Activated naive CD8-positive, alpha-beta T cell treated with anti-CD3 and anti-CD28 coated beads, Interleukin-2, amount 10 ng/mL, durations not matched to agents 7 days and 5 days (primary cell): ENCODE results near the gene C1orf141. TPM values are rescaled to one million over a fixed set of nuclear protein-coding genes. Genes with fewer than 3 reads are reported as not detected.
"Not testable (repeated sequence)": the region's sequence is repeated elsewhere in the genome, so short reads cannot be mapped to it uniquely, and the experiment has no call there.

Experiments
- ATAC-seq: fragments of 150-1000 bp; cut with Tn5 transposase; one replicate; pipeline ENCODE4 v1.10.0; 2021; ENCODE audit warnings: low read depth, moderate library complexity
- POLR2A ChIA-PET: fragments of 350-600 bp; sonication (Branson Sonifier 250); formaldehyde crosslinking; loops from one replicate; lab custom pipeline; 2021; ENCODE audit warnings: antibody characterized with exemption; lab: Charles Lee
- DNase-seq: peaks from one replicate; pipeline ENCODE4 v3.0.0; 2021
- H3K27ac Mint-ChIP-seq: one replicate; pipeline ENCODE4 v1.8.0; 2022; ENCODE audit warnings: mild to moderate bottlenecking, mixed read lengths
- H3K27me3 Mint-ChIP-seq: one replicate; pipeline ENCODE4 v1.8.0; 2022; ENCODE audit warnings: mild to moderate bottlenecking, moderate library complexity, mixed read lengths
- H3K36me3 Mint-ChIP-seq: one replicate; pipeline ENCODE4 v1.8.0; 2021; ENCODE audit warnings: mild to moderate bottlenecking, mixed read lengths
- H3K4me1 Mint-ChIP-seq: one replicate; pipeline ENCODE4 v1.8.0; 2021; ENCODE audit warnings: mixed read lengths
- H3K4me3 Mint-ChIP-seq: one replicate; pipeline ENCODE4 v1.8.0; 2022; ENCODE audit warnings: mild to moderate bottlenecking, moderate library complexity, mixed read lengths
- H3K9me3 Mint-ChIP-seq: one replicate; pipeline ENCODE4 v1.8.0; 2021; ENCODE audit warnings: mixed read lengths
- total RNA-seq, 2 experiments: library from RNA; stranded (reverse); gene quantifications; one replicate each; pipeline ENCODE4 v1.2.3, GENCODE V29; 2021

C1orf141 gene
- total RNA-seq, 2 experiments from 2014 or later = not detected

DNA sequence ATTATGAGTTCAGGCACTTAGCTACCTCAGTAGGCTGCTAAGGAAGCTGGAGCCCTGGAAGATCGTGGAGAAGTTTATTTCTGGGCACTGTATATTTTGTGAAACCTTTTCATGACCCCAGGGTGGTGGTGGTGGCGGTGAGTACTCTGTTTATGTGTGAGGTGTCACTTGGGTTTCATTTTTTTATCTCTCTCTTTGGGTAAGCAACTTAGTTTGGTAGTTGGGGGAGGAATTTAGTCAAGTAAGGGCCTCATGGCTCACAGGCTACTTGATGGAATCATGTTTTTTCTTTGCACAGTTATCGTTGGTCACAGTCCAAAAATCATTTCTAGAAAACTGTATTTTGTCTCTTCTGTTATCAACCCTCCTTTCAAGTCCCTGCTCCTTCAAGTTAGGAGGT lies 33.9 kb downstream of the C1orf141 start:
- H3K4me3 Mint-ChIP-seq = no peak overlapping the region
- POLR2A ChIA-PET = no interaction called here
- no peaks in the 10 kb centered on the region for H3K27me3 Mint-ChIP-seq
- no peak overlapping the region for H3K27ac Mint-ChIP-seq
- DNase-seq (no peak), ATAC-seq (no peak)
- H3K4me1 Mint-ChIP-seq = peaks cover 2% of the 10 kb centered on the region
- H3K9me3 Mint-ChIP-seq = no peaks in the 10 kb centered on the region
- H3K36me3 Mint-ChIP-seq = no peaks in the 10 kb centered on the region

DNA sequence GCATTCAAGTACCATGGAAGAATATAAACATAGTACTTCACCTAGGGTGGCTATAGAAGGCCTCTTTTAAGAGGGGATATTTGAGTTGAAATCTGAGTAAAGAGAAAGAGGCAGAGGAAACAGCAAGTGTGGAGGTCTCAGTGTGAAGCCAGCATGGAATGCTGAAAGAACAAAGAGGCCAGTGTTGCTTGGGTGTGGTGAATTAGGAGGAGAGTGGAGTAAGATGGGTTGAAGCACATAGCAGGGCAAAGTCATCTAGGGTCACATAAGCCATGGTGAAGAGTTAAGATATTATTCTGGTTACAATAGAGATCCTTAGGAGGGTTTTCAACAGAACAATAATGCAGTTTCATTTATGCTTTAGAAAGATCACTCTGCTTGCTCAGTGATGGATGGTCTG lies 37.5 kb downstream of the C1orf141 start:
- no peak for DNase-seq
- Mint-ChIP-seq H3K36me3 (no peaks in the 10 kb centered on the region), H3K27ac (no peak overlapping the region), H3K9me3 (no peaks in the 10 kb centered on the region), H3K27me3 (peaks cover 6% of the 10 kb centered on the region), H3K4me1 (peaks cover 2% of the 10 kb centered on the region), H3K4me3 (no peak overlapping the region)
- no peak for ATAC-seq
- POLR2A ChIA-PET = no interaction called here

GRCh38 chr1:67094191-67094590 lies 40.6 kb downstream of the C1orf141 start:
- POLR2A ChIA-PET = no interaction called here
- peaks cover 8% of the 10 kb centered on the region for H3K27me3 Mint-ChIP-seq
- no peaks in the 10 kb centered on the region for H3K36me3 Mint-ChIP-seq
- ATAC-seq (no peak), DNase-seq (no peak)
- no peaks in the 10 kb centered on the region for H3K4me1 Mint-ChIP-seq
- no peak overlapping the region for H3K4me3 Mint-ChIP-seq
- H3K27ac Mint-ChIP-seq = no peak overlapping the region
- no peaks in the 10 kb centered on the region for H3K9me3 Mint-ChIP-seq

DNA sequence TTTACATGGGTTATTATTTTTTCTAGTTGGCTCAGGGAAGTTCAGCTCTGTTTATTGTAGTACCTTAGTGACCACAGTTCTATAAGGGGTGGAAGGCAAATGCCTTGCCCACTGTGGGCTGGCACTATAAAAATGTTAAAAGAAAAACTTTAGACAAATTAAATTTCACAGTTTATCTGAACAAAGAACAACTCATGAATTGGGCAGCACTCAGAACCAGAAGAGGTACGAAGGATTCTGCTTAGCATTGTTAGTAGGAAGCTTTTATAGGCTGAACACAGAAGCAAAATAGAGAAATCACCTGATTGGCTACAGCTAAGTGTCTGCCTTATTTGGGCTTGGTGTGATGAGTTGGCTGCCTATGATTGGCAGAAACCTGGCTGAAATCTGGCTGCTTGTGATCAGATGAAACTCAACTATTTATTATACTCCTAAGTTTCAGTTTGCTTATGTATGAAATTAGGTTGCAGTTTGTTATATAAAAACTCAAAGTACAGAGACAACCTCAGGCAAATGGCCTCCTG lies 45.0 kb downstream of the C1orf141 start:
- DNase-seq = no peak
- Mint-ChIP-seq H3K4me1 (no peaks in the 10 kb centered on the region), H3K36me3 (no peaks in the 10 kb centered on the region), H3K27ac (no peak overlapping the region), H3K4me3 (no peak overlapping the region), H3K9me3 (no peaks in the 10 kb centered on the region), H3K27me3 (peaks cover 5% of the 10 kb centered on the region)
- no peak for ATAC-seq
- POLR2A ChIA-PET = no interaction called here

GRCh38 chr1:67088440-67088839 lies 46.3 kb downstream of the C1orf141 start:
- DNase-seq (no peak), ATAC-seq (no peak)
- Mint-ChIP-seq H3K9me3 (no peaks in the 10 kb centered on the region), H3K36me3 (no peaks in the 10 kb centered on the region), H3K27ac (no peak overlapping the region), H3K4me1 (no peaks in the 10 kb centered on the region), H3K27me3 (peaks cover 5% of the 10 kb centered on the region), H3K4me3 (no peak overlapping the region)
- POLR2A ChIA-PET = no interaction called here

- ATAC-seq (no peak), DNase-seq (no peak)
- no peaks in the 10 kb centered on the region for H3K9me3 Mint-ChIP-seq
- H3K27me3 Mint-ChIP-seq = peaks cover 2% of the 10 kb centered on the region
- no peak overlapping the region for H3K27ac Mint-ChIP-seq
- no peaks in the 10 kb centered on the region for H3K36me3 Mint-ChIP-seq
- no peaks in the 10 kb centered on the region for H3K4me1 Mint-ChIP-seq
- POLR2A ChIA-PET = no interaction called here
- H3K4me3 Mint-ChIP-seq = no peak overlapping the region
These were observed 49.4 kb downstream of the C1orf141 start for GRCh38 chr1:67085326-67085725.

GRCh38 chr1:67084765-67085318 lies 49.9 kb downstream of the C1orf141 start:
- H3K4me3 Mint-ChIP-seq = no peak overlapping the region
- no peaks in the 10 kb centered on the region for H3K4me1 Mint-ChIP-seq
- H3K36me3 Mint-ChIP-seq = no peaks in the 10 kb centered on the region
- no peaks in the 10 kb centered on the region for H3K9me3 Mint-ChIP-seq
- ATAC-seq (no peak), DNase-seq (no peak)
- H3K27ac Mint-ChIP-seq = no peak overlapping the region
- no peaks in the 10 kb centered on the region for H3K27me3 Mint-ChIP-seq
- POLR2A ChIA-PET = no interaction called here

GRCh38 chr1:67078291-67078690 lies 56.5 kb downstream of the C1orf141 start:
- Mint-ChIP-seq H3K27me3 (no peaks in the 10 kb centered on the region), H3K4me3 (no peak overlapping the region), H3K36me3 (no peaks in the 10 kb centered on the region), H3K9me3 (peaks cover 4% of the 10 kb centered on the region), H3K4me1 (no peaks in the 10 kb centered on the region), H3K27ac (no peak overlapping the region)
- ATAC-seq (no peak), DNase-seq (no peak)
- POLR2A ChIA-PET = no interaction called here

DNA sequence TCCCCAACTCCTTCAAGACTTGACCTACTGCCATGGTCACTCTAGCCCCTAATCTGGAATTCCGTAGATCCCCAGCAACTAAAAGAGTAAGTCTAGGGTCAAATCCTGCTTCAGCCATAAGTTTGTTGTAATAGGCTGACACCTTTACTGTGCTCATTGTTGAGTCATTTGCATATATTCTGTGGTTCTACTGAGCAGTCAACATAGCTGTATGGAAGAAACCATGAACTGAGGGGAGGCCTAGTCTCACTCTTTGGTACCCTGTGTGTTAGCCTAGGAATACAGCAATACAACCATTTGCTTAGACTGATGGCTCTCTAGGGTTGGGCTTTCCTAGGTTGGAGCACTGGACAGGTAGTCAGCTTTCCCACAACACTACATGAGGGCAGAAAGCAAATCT lies 57.2 kb downstream of the C1orf141 start:
- ATAC-seq = no peak
- H3K36me3 Mint-ChIP-seq = peaks cover 2% of the 10 kb centered on the region
- POLR2A ChIA-PET = no interaction called here
- H3K9me3 Mint-ChIP-seq = peaks cover 6% of the 10 kb centered on the region
- H3K4me3 Mint-ChIP-seq = no peak overlapping the region
- H3K27me3 Mint-ChIP-seq = no peaks in the 10 kb centered on the region
- DNase-seq = no peak
- H3K4me1 Mint-ChIP-seq = no peaks in the 10 kb centered on the region
- H3K27ac Mint-ChIP-seq = no peak overlapping the region

- H3K9me3 Mint-ChIP-seq = peaks cover 20% of the 10 kb centered on the region
These were observed 62.0 kb downstream of the C1orf141 start for GRCh38 chr1:67072749-67073148.

DNA sequence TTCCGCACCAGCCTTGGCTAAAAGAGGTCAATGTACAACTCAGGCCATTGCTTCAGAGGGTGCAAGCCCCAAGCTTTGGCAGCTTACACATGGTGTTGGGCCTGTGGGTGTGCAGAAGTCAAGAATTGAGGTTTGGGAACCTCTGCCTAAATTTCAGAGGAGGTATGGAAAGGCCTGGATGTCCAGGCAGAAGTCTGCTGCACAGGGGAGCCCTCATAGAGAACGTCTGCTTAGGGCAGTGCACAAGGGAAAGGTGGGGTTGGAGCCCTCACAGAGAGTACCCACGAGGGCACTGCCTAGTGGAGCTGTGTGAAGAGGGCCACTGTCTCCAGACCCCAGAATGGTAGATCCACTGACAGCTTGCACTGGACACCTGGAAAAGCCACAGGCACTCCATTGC lies 67.1 kb downstream of the C1orf141 start:
- H3K4me1 Mint-ChIP-seq, POLR2A ChIA-PET, ATAC-seq, H3K4me3 Mint-ChIP-seq, H3K36me3 Mint-ChIP-seq, H3K27me3 Mint-ChIP-seq, H3K27ac Mint-ChIP-seq, DNase-seq: not testable (repeated sequence)
- H3K9me3 Mint-ChIP-seq = peaks cover 30% of the 10 kb centered on the region

More at GRCh38 chr1:67072749-67073148, 62.0 kb downstream of the C1orf141 start:
- ATAC-seq (no peak), DNase-seq (no peak)
- H3K27me3 Mint-ChIP-seq = peaks cover 2% of the 10 kb centered on the region
- POLR2A ChIA-PET = no interaction called here
- no peak overlapping the region for H3K4me3 Mint-ChIP-seq
- peaks cover 5% of the 10 kb centered on the region for H3K36me3 Mint-ChIP-seq
- H3K4me1 Mint-ChIP-seq = no peaks in the 10 kb centered on the region
- no peak overlapping the region for H3K27ac Mint-ChIP-seq

GRCh38 chr1:67062412-67062811 lies 72.4 kb downstream of the C1orf141 start:
- Mint-ChIP-seq H3K27ac (no peak overlapping the region), H3K4me1 (no peaks in the 10 kb centered on the region), H3K9me3 (peaks cover 11% of the 10 kb centered on the region), H3K27me3 (peaks cover 11% of the 10 kb centered on the region), H3K36me3 (peaks cover 1% of the 10 kb centered on the region), H3K4me3 (no peak overlapping the region)
- POLR2A ChIA-PET = no interaction called here
- ATAC-seq = no peak
- DNase-seq = no peak

DNA sequence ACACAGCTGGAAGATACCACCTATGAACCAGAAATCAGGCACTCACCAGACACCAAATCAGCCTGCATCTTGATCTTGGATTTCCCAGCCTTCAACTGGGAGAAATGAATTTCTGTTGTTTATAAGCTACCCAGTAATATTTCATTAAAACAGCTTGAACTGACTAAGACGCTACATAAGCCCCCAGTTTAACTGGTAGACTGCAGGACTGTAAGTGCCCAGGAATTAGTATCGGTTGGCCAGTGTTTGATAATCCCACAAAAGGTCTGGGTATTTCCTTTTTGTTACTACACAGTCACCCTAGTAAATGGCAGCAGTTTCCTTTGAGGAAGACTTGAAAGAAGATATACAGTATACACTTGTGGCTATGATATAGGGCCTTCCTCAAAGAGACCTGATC lies 73.5 kb downstream of the C1orf141 start:
- POLR2A ChIA-PET = no interaction called here
- H3K27ac Mint-ChIP-seq = no peak overlapping the region
- ATAC-seq = no peak
- no peak for DNase-seq
- peaks cover 11% of the 10 kb centered on the region for H3K27me3 Mint-ChIP-seq
- H3K4me3 Mint-ChIP-seq = no peak overlapping the region
- no peaks in the 10 kb centered on the region for H3K4me1 Mint-ChIP-seq
- H3K36me3 Mint-ChIP-seq = peaks cover 1% of the 10 kb centered on the region
- H3K9me3 Mint-ChIP-seq = peaks cover 4% of the 10 kb centered on the region

GRCh38 chr1:67060811-67061218 lies 74.0 kb downstream of the C1orf141 start:
- H3K9me3 Mint-ChIP-seq = peaks cover 4% of the 10 kb centered on the region
- POLR2A ChIA-PET = no interaction called here
- ATAC-seq (no peak), DNase-seq (no peak)
- no peak overlapping the region for H3K4me3 Mint-ChIP-seq
- peaks cover 1% of the 10 kb centered on the region for H3K36me3 Mint-ChIP-seq
- H3K27ac Mint-ChIP-seq = no peak overlapping the region
- H3K4me1 Mint-ChIP-seq = no peaks in the 10 kb centered on the region
- peaks cover 14% of the 10 kb centered on the region for H3K27me3 Mint-ChIP-seq
